ENCODE measurements around the gene GPS1.

The GPS1 gene

GRCh38 chr17:82059272-82060000 is 7.7 kb downstream of the GPS1 start:
- DNase-seq (ENCODE audit: low read depth in 2 of 2), result no peak

- no peak for DNase-seq (ENCODE audit: low read depth in 2 of 2)
Measured at GRCh38 chr17:82060001-82060380, 8.3 kb downstream of the GPS1 start.

- DNase-seq (ENCODE audit: low read depth in 2 of 2), result no peak
Measured at GRCh38 chr17:82060614-82061013, 8.9 kb downstream of the GPS1 start.

GRCh38 chr17:82061047-82061925 is 9.6 kb downstream of the GPS1 start:
- DNase-seq (ENCODE audit: low read depth in 2 of 2), result no peak

- DNase-seq (ENCODE audit: low read depth in 2 of 2), result no peak
Measured at GRCh38 chr17:82062076-82062983, 10.6 kb downstream of the GPS1 start.

- DNase-seq (ENCODE audit: low read depth in 2 of 2), result no peak
Measured at GRCh38 chr17:82062984-82063368, 11.3 kb downstream of the GPS1 start.

- DNase-seq (ENCODE audit: low read depth in 2 of 2), result no peak
Measured at GRCh38 chr17:82063424-82064415, 12.0 kb downstream of the GPS1 start.

- no peak for DNase-seq (ENCODE audit: low read depth in 2 of 2)
Measured at GRCh38 chr17:82064433-82065192, 12.9 kb downstream of the GPS1 start.

GRCh38 chr17:82065193-82065637 is 13.5 kb downstream of the GPS1 start:
- DNase-seq (ENCODE audit: low read depth in 2 of 2), result no peak

GRCh38 chr17:82065638-82066303 is 14.1 kb downstream of the GPS1 start, which contains the start of gene DUS1L:
Gene DUS1L (minus strand): TSS chr17:82065804. CDS start chr17:82065059, 745 bp downstream.
- peak; percentile 47 to 55 for DNase-seq (ENCODE audit: low read depth in 2 of 2)

GRCh38 chr17:82070611-82071010 is 18.9 kb downstream of the GPS1 start:
- DNase-seq (ENCODE audit: low read depth in 2 of 2), result no peak

GRCh38 chr17:82072827-82073226 is 21.1 kb downstream of the GPS1 start:
- no peak for DNase-seq (ENCODE audit: low read depth in 2 of 2)

GRCh38 chr17:82073446-82073845 is 21.7 kb downstream of the GPS1 start:
- DNase-seq (ENCODE audit: low read depth in 2 of 2), result no peak

- DNase-seq (ENCODE audit: low read depth in 2 of 2), result no peak
Measured at GRCh38 chr17:82076018-82076784, 24.5 kb downstream of the GPS1 start.

GRCh38 chr17:82076785-82077591 is 25.3 kb downstream of the GPS1 start:
- no peak for DNase-seq (ENCODE audit: low read depth in 2 of 2)

- DNase-seq (ENCODE audit: low read depth in 2 of 2), result no peak
Measured at GRCh38 chr17:82077617-82078358, 26.1 kb downstream of the GPS1 start.

- DNase-seq (ENCODE audit: low read depth in 2 of 2), result no peak
Measured at GRCh38 chr17:82078433-82078832, 26.7 kb downstream of the GPS1 start.
